Temporal lobe (tissue), 1 donor: ENCODE measurements around the gene DRGX. TPM values are rescaled to one million over a fixed set of nuclear protein-coding genes. Genes with fewer than 3 reads are reported as not detected.

Source experiments
- total RNA-seq: library from RNA; depleted of rRNA; stranded (reverse); fragments of >200 nt; gene quantifications from one replicate; pipeline ENCODE4 v1.2.3, GENCODE V29; 2014

The DRGX gene
- total RNA-seq, 1 donor from 2014 or later: not detected

Other genes starting within 250 kb of the DRGX start
- gene TMEM273, start 207.7 kb downstream of the DRGX start, total RNA-seq: 1.2 TPM
- not detected for gene C10orf71, start 96.9 kb downstream of the DRGX start, total RNA-seq
- 17.9 TPM for gene ERCC6, start 143.0 kb upstream of the DRGX start, total RNA-seq
- gene SLC18A3, start 214.2 kb upstream of the DRGX start, total RNA-seq: not detected
- not detected for gene CHAT, start 217.9 kb upstream of the DRGX start, total RNA-seq